ENCODE data around the gene CLCF1. TPM values are rescaled to one million over a fixed set of nuclear protein-coding genes. Genes with fewer than 3 reads are reported as not detected.

The CLCF1 gene
- total and polyA plus RNA-seq, 2 of the 13 experiments (the other 11 are each of a cell fraction or from before 2014, with no cell fraction given): 0.49 to 0.78 TPM

GRCh38 chr11:67396587-67397389 lies 23.4 kb upstream of the CLCF1 start:
- Histone ChIP-seq H3K79me2 (ENCODE audit: insufficient read depth, low read length) (peaks cover 20% of the 10 kb centered on the region), H3K27me3 (ENCODE audit: control insufficient read depth in 1 of 2, insufficient read depth in 2 of 2, low read length in 2 of 2) (no peaks in the 10 kb centered on the region), H3K9me3 (ENCODE audit: low read length) (no peaks in the 10 kb centered on the region), H2AFZ (ENCODE audit: low read length) (no peak overlapping the region), H3K36me3 (replicated peaks in 1 of 2; ENCODE audit: control insufficient read depth in 1 of 2, insufficient read depth in 2 of 2, low read length in 2 of 2) (peaks cover 19 to 27% of the 10 kb centered on the region in 2 experiments; a peak in 4 of 5 replicates), H4K20me1 (ENCODE audit: insufficient read depth, low read length) (peaks cover 3% of the 10 kb centered on the region; the same call in 1 of the 2 replicates), H3K4me2 (ENCODE audit: low read depth, low read length) (no peak overlapping the region), H3K4me3 (replicated peaks in 1 of 3; ENCODE audit: insufficient read depth in 1 of 3, low read depth in 2 of 3, low read length in 3 of 3) (no peak overlapping the region), H3K4me1 (ENCODE audit: insufficient read depth, low read length) (peaks cover 26% of the 10 kb centered on the region), H3K9ac (ENCODE audit: insufficient read depth, low read depth, low read length) (no peak overlapping the region), H3K27ac (ENCODE audit: extremely low read length, insufficient read depth, low read length) (no peak overlapping the region)
- BruUV-seq (replicated peaks): no TSS peak
- FAIRE-seq: no peak
- in situ Hi-C loops (cut with HindIII; ENCODE audit: extremely low pct_ligation_motif_present, low pct_unique_long_range_greater_than_20kb): no loop called here
- intact Hi-C loops (cut with micrococcal nuclease; ENCODE audit: unreplicated experiment): no loop called here
- WGBS (ENCODE audit: low lambda C conversion rate): 98% methylated on average over 12 of the region's 13 CpGs
- ChIA-PET POLR2A (no interaction called here), CTCF (ENCODE audit: low intra/inter-chr PET ratio, low total read pairs) (no interaction called here)
- TF ChIP-seq SIX1 (CRISPR knock-in tag; IDR thresholded peaks at IDR 0.05; ENCODE audit: borderline replicate concordance) (no peak), RBM22 (optimal IDR thresholded peaks at IDR 0.05; ENCODE audit: low read length) (peak; percentile 63)
- TF ChIP-seq, protein P1, sequence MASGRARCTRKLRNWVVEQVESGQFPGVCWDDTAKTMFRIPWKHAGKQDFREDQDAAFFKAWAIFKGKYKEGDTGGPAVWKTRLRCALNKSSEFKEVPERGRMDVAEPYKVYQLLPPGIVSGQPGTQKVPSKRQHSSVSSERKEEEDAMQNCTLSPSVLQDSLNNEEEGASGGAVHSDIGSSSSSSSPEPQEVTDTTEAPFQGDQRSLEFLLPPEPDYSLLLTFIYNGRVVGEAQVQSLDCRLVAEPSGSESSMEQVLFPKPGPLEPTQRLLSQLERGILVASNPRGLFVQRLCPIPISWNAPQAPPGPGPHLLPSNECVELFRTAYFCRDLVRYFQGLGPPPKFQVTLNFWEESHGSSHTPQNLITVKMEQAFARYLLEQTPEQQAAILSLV (CRISPR knock-in tag; IDR thresholded peaks at IDR 0.05; ENCODE audit: borderline replicate concordance): no peak
- no peak for ATAC-seq
- no peak for DNase-seq (ENCODE audit: low spot score)

- peaks cover 3% of the 10 kb centered on the region; the same call in 1 of the 2 replicates for H4K20me1 ChIP-seq (ENCODE audit: insufficient read depth, low read length)
- H3K4me3 ChIP-seq (replicated peaks in 1 of 3; ENCODE audit: insufficient read depth in 1 of 3, low read depth in 2 of 3, low read length in 3 of 3): no peak overlapping the region
- DNase-seq (ENCODE audit: low spot score): no peak
- no peak for FAIRE-seq
- BruUV-seq (replicated peaks): no TSS peak
- intact Hi-C loops (cut with micrococcal nuclease; ENCODE audit: unreplicated experiment) (no loop called here), in situ Hi-C loops (cut with HindIII; ENCODE audit: extremely low pct_ligation_motif_present, low pct_unique_long_range_greater_than_20kb) (no loop called here)
- no peaks in the 10 kb centered on the region for H3K27me3 ChIP-seq (ENCODE audit: control insufficient read depth in 1 of 2, insufficient read depth in 2 of 2, low read length in 2 of 2)
- peaks cover 20% of the 10 kb centered on the region for H3K79me2 ChIP-seq (ENCODE audit: insufficient read depth, low read length)
- H3K4me2 ChIP-seq (ENCODE audit: low read depth, low read length): no peak overlapping the region
- ATAC-seq: no peak
- H3K9ac ChIP-seq (ENCODE audit: insufficient read depth, low read depth, low read length): no peak overlapping the region
- WGBS (ENCODE audit: low lambda C conversion rate): 97% methylated on average over 7 of the region's 7 CpGs
- H3K9me3 ChIP-seq (ENCODE audit: low read length): no peaks in the 10 kb centered on the region
- peaks cover 19 to 27% of the 10 kb centered on the region in 2 experiments; a peak in 4 of 5 replicates for H3K36me3 ChIP-seq (replicated peaks in 1 of 2; ENCODE audit: control insufficient read depth in 1 of 2, insufficient read depth in 2 of 2, low read length in 2 of 2)
- POLR2A ChIA-PET: no interaction called here
- CTCF ChIA-PET (ENCODE audit: low intra/inter-chr PET ratio, low total read pairs): no interaction called here
- H2AFZ ChIP-seq (ENCODE audit: low read length): no peak overlapping the region
- no peak overlapping the region for H3K27ac ChIP-seq (ENCODE audit: extremely low read length, insufficient read depth, low read length)
- H3K4me1 ChIP-seq (ENCODE audit: insufficient read depth, low read length): peaks cover 26% of the 10 kb centered on the region
- TF ChIP-seq SMC3 (IDR thresholded peaks at IDR 0.05; ENCODE audit: low read length): no peak
- TF ChIP-seq, protein P2, sequence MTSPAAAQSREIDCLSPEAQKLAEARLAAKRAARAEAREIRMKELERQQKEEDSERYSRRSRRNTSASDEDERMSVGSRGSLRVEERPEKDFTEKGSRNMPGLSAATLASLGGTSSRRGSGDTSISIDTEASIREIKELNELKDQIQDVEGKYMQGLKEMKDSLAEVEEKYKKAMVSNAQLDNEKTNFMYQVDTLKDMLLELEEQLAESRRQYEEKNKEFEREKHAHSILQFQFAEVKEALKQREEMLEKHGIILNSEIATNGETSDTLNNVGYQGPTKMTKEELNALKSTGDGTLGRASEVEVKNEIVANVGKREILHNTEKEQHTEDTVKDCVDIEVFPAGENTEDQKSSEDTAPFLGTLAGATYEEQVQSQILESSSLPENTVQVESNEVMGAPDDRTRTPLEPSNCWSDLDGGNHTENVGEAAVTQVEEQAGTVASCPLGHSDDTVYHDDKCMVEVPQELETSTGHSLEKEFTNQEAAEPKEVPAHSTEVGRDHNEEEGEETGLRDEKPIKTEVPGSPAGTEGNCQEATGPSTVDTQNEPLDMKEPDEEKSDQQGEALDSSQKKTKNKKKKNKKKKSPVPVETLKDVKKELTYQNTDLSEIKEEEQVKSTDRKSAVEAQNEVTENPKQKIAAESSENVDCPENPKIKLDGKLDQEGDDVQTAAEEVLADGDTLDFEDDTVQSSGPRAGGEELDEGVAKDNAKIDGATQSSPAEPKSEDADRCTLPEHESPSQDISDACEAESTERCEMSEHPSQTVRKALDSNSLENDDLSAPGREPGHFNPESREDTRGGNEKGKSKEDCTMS (CRISPR knock-in tag; conservative IDR thresholded peaks at IDR 0.05): no peak
- TF ChIP-seq ZNF24 (IDR thresholded peaks at IDR 0.05): no peak
- TF ChIP-seq KLF12 (CRISPR knock-in tag; IDR thresholded peaks at IDR 0.05; ENCODE audit: borderline replicate concordance): no peak
- TF ChIP-seq MXD4 (CRISPR knock-in tag; IDR thresholded peaks at IDR 0.05): no peak
- no peak for TF ChIP-seq MTERF4 (CRISPR knock-in tag; IDR thresholded peaks at IDR 0.05)
- TF ChIP-seq NFIB (CRISPR knock-in tag; IDR thresholded peaks at IDR 0.05; ENCODE audit: borderline replicate concordance): no peak
- TF ChIP-seq, protein P3, sequence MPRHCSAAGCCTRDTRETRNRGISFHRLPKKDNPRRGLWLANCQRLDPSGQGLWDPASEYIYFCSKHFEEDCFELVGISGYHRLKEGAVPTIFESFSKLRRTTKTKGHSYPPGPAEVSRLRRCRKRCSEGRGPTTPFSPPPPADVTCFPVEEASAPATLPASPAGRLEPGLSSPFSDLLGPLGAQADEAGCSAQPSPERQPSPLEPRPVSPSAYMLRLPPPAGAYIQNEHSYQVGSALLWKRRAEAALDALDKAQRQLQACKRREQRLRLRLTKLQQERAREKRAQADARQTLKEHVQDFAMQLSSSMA (CRISPR knock-in tag; IDR thresholded peaks at IDR 0.05): no peak
- TF ChIP-seq TBX3 (IDR thresholded peaks at IDR 0.05; ENCODE audit: borderline replicate concordance): no peak
- TF ChIP-seq ZNF543 (CRISPR knock-in tag; IDR thresholded peaks at IDR 0.05): no peak
Observed at GRCh38 chr11:67396259-67396581, 22.8 kb upstream of the CLCF1 start.

Measured in HepG2 (cell line).